SK-N-SH (cell line): ENCODE data around the gene ZNF575. TPM values are rescaled to one million over a fixed set of nuclear protein-coding genes. Genes with fewer than 3 reads are reported as not detected.

ENCODE experiments used
- CTCF ChIA-PET: fragments of 300-600, 350-600 bp; formaldehyde crosslinking; extraction: SDS; loops from one replicate; lab custom pipeline; 2021; lab: Yijun Ruan, JAX
- POLR2A ChIA-PET: fragments of 350-600 bp; sonication (Branson Sonifier 250); formaldehyde crosslinking; extraction: SDS; loops from one replicate; lab custom pipeline; 2020; ENCODE audit warnings: antibody characterized with exemption, inconsistent platforms; lab: Yijun Ruan, JAX
- DNase-seq: peaks from one replicate; pipeline ENCODE4 v3.0.0; 2012
- H2AFZ ChIP-seq: fragments of 200-600 bp; sonication (generic); 2 replicates; pipeline ENCODE4 v1.8.1; 2016; ENCODE audit warnings: antibody characterized with exemption, mild to moderate bottlenecking, low read depth
- H3F3A ChIP-seq: fragments of 200-600 bp; sonication (generic); replicated peaks from 2 replicates; pipeline ENCODE3; 2016; ENCODE audit warnings: antibody characterized with exemption, mild to moderate bottlenecking; ENCODE audit not compliant: insufficient read depth
- H3K27ac ChIP-seq, 2 experiments: fragments of 200-500 bp in 1 of 2; fragments of 200-600 bp in 1 of 2; sonication (Bioruptor generic) in 1 of 2; sonication (generic), shearing (Covaris generic) in 1 of 2; 2 replicates each; pipeline versions ENCODE4 v1.5.1 to v1.6.1; 2014 to 2016; ENCODE audit warnings: low read depth in 2 of 2, inconsistent platforms in 1 of 2, low read length in 1 of 2, mild to moderate bottlenecking in 1 of 2, mixed read lengths in 1 of 2
- H3K27me3 ChIP-seq: fragments of 200-600 bp; sonication (generic), shearing (Covaris generic); 2 replicates; pipeline ENCODE4 v1.6.1; 2016; ENCODE audit warnings: mixed run types; ENCODE audit not compliant: insufficient read depth
- H3K36me3 ChIP-seq, 2 experiments: fragments of 200-500 bp in 1 of 2; fragments of 200-600 bp in 1 of 2; sonication (Bioruptor generic) in 1 of 2; sonication (generic) in 1 of 2; replicated peaks in 1 of 2; 2 replicates each; pipeline versions ENCODE3 to v1.5.1; 2014 to 2016; ENCODE audit warnings: low read length in 1 of 2, mild to moderate bottlenecking in 1 of 2; ENCODE audit not compliant: insufficient read depth in 2 of 2, control insufficient read depth in 1 of 2
- H3K4me1 ChIP-seq, 2 experiments: fragments of 200-500 bp in 1 of 2; fragments of 200-600 bp in 1 of 2; sonication (Bioruptor generic) in 1 of 2; sonication (generic), shearing (Covaris generic) in 1 of 2; 2 replicates each; pipeline versions ENCODE4 v1.5.1 to v1.6.1; 2014 to 2016; ENCODE audit warnings: low read depth in 1 of 2, low read length in 1 of 2, mixed run types in 1 of 2; ENCODE audit not compliant: insufficient read depth in 2 of 2, control insufficient read depth in 1 of 2
- H3K4me2 ChIP-seq: fragments of 200-600 bp; sonication (generic), shearing (Covaris generic); 2 replicates; pipeline ENCODE4 v1.6.1; 2017; ENCODE audit warnings: mixed run types
- H3K4me3 ChIP-seq, 2 experiments: fragments of 200-500 bp in 1 of 2; fragments of 200-600 bp in 1 of 2; sonication (Bioruptor generic) in 1 of 2; sonication (generic), shearing (Covaris generic) in 1 of 2; 2 replicates each; pipeline versions ENCODE4 v1.5.1 to v1.8.1; 2014 to 2016; ENCODE audit warnings: low read depth in 2 of 2, inconsistent platforms in 1 of 2, low read length in 1 of 2, mild to moderate bottlenecking in 1 of 2, mixed read lengths in 1 of 2, moderate library complexity in 1 of 2
- H3K79me2 ChIP-seq: fragments of 200-600 bp; sonication (generic); 2 replicates; pipeline ENCODE4 v1.8.1; 2017; ENCODE audit warnings: mild to moderate bottlenecking; ENCODE audit not compliant: insufficient read depth
- H3K9ac ChIP-seq: fragments of 200-600 bp; sonication (generic); 2 replicates; pipeline ENCODE4 v1.6.1; 2017; ENCODE audit warnings: mixed run types
- H3K9me2 ChIP-seq: fragments of 200-600 bp; sonication (generic); 2 replicates; pipeline ENCODE4 v1.6.1; 2017; ENCODE audit warnings: mixed run types
- H3K9me3 ChIP-seq: fragments of 200-600 bp; sonication (generic); 2 replicates; pipeline ENCODE4 v1.6.1; 2017; ENCODE audit warnings: mixed run types, mild to moderate bottlenecking, moderate library complexity
- H4K20me1 ChIP-seq: fragments of 200-600 bp; sonication (generic); 2 replicates; pipeline ENCODE4 v1.6.1; 2017; ENCODE audit warnings: mild to moderate bottlenecking, mixed run types; ENCODE audit not compliant: insufficient read depth
- ELF1 ChIP-seq: IDR thresholded peaks from 2 replicates; pipeline ENCODE4 v1.4.0; 2012
- MXI1 ChIP-seq: IDR thresholded peaks from 2 replicates; pipeline ENCODE4 v1.6.1; 2012; ENCODE audit warnings: mild to moderate bottlenecking, low read depth, low read length, improper control_type of control experiment
- POLR2AphosphoS5 ChIP-seq: IDR thresholded peaks from 2 replicates; pipeline ENCODE4 v1.6.1; 2012; ENCODE audit warnings: low read depth, low read length
- RAD21 ChIP-seq: IDR thresholded peaks from 2 replicates; pipeline ENCODE4 v1.6.1; 2012; ENCODE audit warnings: mild to moderate bottlenecking, low read length
- RCOR1 ChIP-seq: fragments of 150-350 bp; IDR thresholded peaks from 2 replicates; pipeline ENCODE4 v1.6.1; 2017; ENCODE audit warnings: antibody characterized with exemption, low read length
- RFX5 ChIP-seq: IDR thresholded peaks from 2 replicates; pipeline ENCODE4 v1.6.1; 2012; ENCODE audit warnings: mild to moderate bottlenecking, improper control_type of control experiment, low read length
- SMC3 ChIP-seq: IDR thresholded peaks from 2 replicates; pipeline ENCODE4 v1.6.1; 2012; ENCODE audit warnings: low read depth, low read length, improper control_type of control experiment
- YY1 ChIP-seq: IDR thresholded peaks from 2 replicates; pipeline ENCODE4 v1.4.0; 2012; ENCODE audit warnings: low read depth, mild to moderate bottlenecking
- WGBS: methylation state at CpG from one replicate; pipeline ENCODE4 v1.1.6; 2017; ENCODE audit warnings: low lambda C conversion rate; 5-methylcytosine and 5-hydroxymethylcytosine counted together
- polyA plus RNA-seq, 3 experiments: library from polyadenylated mRNA; depleted of rRNA; stranded (reverse); fragments of >200 nt; gene quantifications; 2 replicates each; pipeline ENCODE4 v1.2.3, GENCODE V29; 2012
- TF ChIP-seq, protein P1 (sequence below): fragments of 200-600 bp; sonication (generic); IDR thresholded peaks from 2 replicates; pipeline ENCODE4 v1.6.1; 2017; ENCODE audit warnings: antibody characterized with exemption, mild to moderate bottlenecking, moderate library complexity

Gene ZNF575
- polyA plus RNA-seq, 1 of the 3 experiments (the other 2 are of a cell fraction): 1.0 TPM

DNA sequence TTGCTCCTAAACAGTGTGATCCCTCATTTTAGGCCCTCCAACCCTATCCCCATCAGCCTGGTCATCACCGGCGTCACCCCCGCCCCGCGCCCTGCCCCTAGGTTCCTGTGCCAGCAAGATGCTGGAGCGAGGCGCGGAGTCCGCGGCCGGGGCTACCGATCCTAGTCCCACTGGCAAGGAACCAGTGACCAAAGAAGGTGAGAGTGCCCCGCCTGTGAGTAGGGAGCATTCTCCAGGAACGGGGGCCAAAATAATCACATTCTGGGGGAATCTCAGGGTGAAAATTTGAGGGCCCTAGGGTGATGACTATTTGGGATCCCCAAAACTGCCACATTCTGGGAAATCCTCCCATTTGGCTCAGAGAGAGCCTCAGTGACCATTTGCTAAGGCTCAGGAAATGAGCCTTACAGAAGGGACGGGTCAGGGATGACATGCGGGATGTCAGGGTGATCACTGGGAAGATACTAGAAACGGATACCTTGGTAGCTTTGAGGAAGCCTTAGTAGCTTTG is 1.4 kb downstream of the ZNF575 start:
- Histone ChIP-seq H3K79me2 (no peaks in the 10 kb centered on the region), H3F3A (peaks cover 23% of the 10 kb centered on the region), H3K27ac (peak overlapping the region; percentile 56 to 78; a peak in 3 of 4 replicates), H3K9ac (no peak overlapping the region), H3K4me1 (peaks cover 0 to 10% of the 10 kb centered on the region in 2 experiments; a peak in 1 of 4 replicates), H4K20me1 (no peaks in the 10 kb centered on the region), H3K27me3 (no peaks in the 10 kb centered on the region), H3K36me3 (peaks cover 11 to 17% of the 10 kb centered on the region in 2 experiments), H2AFZ (no peak overlapping the region), H3K9me3 (no peaks in the 10 kb centered on the region), H3K9me2 (no peaks in the 10 kb centered on the region), H3K4me3 (peak overlapping the region in 1 of 2 experiments; percentile 15; a peak in 1 of 4 replicates), H3K4me2 (no peak overlapping the region)
- WGBS: 71% methylated on average over 10 of the region's 17 CpGs
- POLR2A ChIA-PET: interaction anchor here (1.2 kb wide), 1 partner anchor 60 kb away, joined by 3 read pairs; no protein-coding TSS in a partner anchor
- DNase-seq: peak; percentile 33
- CTCF ChIA-PET: interaction anchor here (1.7 to 24.7 kb wide), 5 partner anchors 15 to 95 kb away, joined by 6 to 632 read pairs (median 27); no protein-coding TSS in a partner anchor
- TF ChIP-seq RCOR1: no peak
- no peak for TF ChIP-seq POLR2AphosphoS5
- TF ChIP-seq RFX5: no peak
- TF ChIP-seq ELF1: no peak
- TF ChIP-seq YY1: no peak

DNA sequence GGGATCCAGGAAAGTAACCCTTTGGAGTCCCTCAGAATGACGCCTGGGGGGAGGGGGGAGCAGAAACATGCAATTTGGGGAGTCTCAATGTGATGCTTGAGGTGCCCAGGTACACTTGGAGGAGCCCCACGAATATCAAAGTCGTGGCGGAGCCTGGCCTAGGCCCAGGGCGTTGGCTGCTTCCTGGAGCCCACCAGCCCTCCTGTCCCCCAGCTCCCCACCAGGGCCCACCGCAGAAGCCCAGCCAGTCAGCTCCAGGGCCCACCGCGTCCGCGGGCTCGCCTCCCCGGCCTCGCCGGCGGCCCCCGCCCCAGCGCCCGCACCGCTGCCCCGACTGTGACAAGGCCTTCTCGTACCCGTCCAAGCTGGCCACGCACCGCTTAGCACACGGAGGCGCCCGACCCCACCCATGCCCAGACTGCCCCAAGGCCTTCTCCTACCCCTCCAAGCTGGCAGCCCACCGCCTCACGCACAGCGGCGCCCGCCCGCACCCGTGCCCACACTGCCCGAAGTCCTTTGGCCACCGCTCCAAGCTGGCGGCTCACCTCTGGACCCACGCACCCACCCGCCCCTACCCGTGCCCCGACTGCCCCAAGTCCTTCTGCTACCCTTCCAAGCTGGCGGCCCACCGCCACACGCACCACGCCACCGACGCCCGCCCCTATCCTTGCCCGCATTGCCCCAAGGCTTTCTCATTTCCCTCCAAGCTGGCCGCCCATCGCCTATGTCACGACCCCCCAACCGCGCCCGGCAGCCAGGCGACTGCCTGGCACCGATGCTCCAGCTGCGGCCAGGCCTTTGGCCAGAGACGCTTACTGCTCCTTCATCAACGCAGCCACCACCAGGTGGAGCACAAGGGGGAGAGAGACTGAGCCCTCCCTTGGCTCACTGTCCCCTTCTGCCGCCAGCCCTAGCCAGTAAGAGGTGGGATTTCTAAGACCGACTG is 2.1 kb downstream of the ZNF575 start:
- no peak overlapping the region for H2AFZ ChIP-seq
- no peaks in the 10 kb centered on the region for H3K9me2 ChIP-seq
- H3F3A ChIP-seq: peaks cover 23% of the 10 kb centered on the region
- no peak overlapping the region for H3K4me2 ChIP-seq
- peak; percentile 60 for DNase-seq
- CTCF ChIA-PET: interaction anchor here (0.7 to 24.7 kb wide), 14 partner anchors 10 to 117 kb away, joined by 3 to 632 read pairs (median 4); partner anchors contain the start of genes IRGQ, XRCC1 and ZNF576
- no peak overlapping the region for H3K4me3 ChIP-seq
- WGBS: 95% methylated on average over 37 of the region's 62 CpGs
- H3K36me3 ChIP-seq: peaks cover 11 to 22% of the 10 kb centered on the region in 2 experiments
- H3K9ac ChIP-seq: no peak overlapping the region
- H3K79me2 ChIP-seq: no peaks in the 10 kb centered on the region
- H3K4me1 ChIP-seq: peaks cover 0 to 10% of the 10 kb centered on the region in 2 experiments; a peak in 1 of 4 replicates
- H3K9me3 ChIP-seq: no peaks in the 10 kb centered on the region
- peak overlapping the region in 1 of 2 experiments; percentile 56; a peak in 1 of 4 replicates for H3K27ac ChIP-seq
- TF ChIP-seq RAD21 (peak; percentile 43; the same call in 1 of the 2 replicates), MXI1 (no peak), SMC3 (peak; percentile 46; the same call in 1 of the 2 replicates)
- TF ChIP-seq, protein P1, sequence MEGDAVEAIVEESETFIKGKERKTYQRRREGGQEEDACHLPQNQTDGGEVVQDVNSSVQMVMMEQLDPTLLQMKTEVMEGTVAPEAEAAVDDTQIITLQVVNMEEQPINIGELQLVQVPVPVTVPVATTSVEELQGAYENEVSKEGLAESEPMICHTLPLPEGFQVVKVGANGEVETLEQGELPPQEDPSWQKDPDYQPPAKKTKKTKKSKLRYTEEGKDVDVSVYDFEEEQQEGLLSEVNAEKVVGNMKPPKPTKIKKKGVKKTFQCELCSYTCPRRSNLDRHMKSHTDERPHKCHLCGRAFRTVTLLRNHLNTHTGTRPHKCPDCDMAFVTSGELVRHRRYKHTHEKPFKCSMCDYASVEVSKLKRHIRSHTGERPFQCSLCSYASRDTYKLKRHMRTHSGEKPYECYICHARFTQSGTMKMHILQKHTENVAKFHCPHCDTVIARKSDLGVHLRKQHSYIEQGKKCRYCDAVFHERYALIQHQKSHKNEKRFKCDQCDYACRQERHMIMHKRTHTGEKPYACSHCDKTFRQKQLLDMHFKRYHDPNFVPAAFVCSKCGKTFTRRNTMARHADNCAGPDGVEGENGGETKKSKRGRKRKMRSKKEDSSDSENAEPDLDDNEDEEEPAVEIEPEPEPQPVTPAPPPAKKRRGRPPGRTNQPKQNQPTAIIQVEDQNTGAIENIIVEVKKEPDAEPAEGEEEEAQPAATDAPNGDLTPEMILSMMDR: peak; percentile 45
- H4K20me1 ChIP-seq: no peaks in the 10 kb centered on the region
- H3K27me3 ChIP-seq: no peaks in the 10 kb centered on the region
- POLR2A ChIA-PET: no interaction called here
